BE2C (cell line): Measurements from ENCODE around the gene C9orf50.
"Not testable (repeated sequence)": the region's sequence is repeated elsewhere in the genome, so short reads cannot be mapped to it uniquely, and the experiment has no call there.

ENCODE experiments used
- DNase-seq: peaks from one replicate; pipeline ENCODE4 v3.0.0-alpha.2; 2020
- H3K27me3 ChIP-seq: fragments of 250-450 bp; sonication (Bioruptor Pico); 2 replicates; pipeline ENCODE4 v1.5.1; 2020; ENCODE audit warnings: mild to moderate bottlenecking
- H3K36me3 ChIP-seq: fragments of 250-450 bp; sonication (Bioruptor Pico); 2 replicates; pipeline ENCODE4 v1.5.1; 2020; ENCODE audit warnings: mild to moderate bottlenecking
- H3K4me1 ChIP-seq: fragments of 250-450 bp; sonication (Bioruptor Pico); 2 replicates; pipeline ENCODE4 v1.5.1; 2020
- H3K4me3 ChIP-seq: 2 replicates; pipeline ENCODE4 v1.5.1; 2011; ENCODE audit warnings: low read depth, low read length
- H3K9me3 ChIP-seq: fragments of 250-450 bp; sonication (Bioruptor Pico); 2 replicates; pipeline ENCODE4 v1.5.1; 2020
- CTCF ChIP-seq: IDR thresholded peaks from 2 replicates; pipeline ENCODE4 v1.5.1; 2012; ENCODE audit warnings: mild to moderate bottlenecking, low read depth, low read length

Gene C9orf50

GRCh38 chr9:129596541-129597331, 24.2 kb downstream of the C9orf50 start:
- Histone ChIP-seq H3K27me3 (no peaks in the 10 kb centered on the region), H3K4me3 (no peak overlapping the region), H3K4me1 (no peaks in the 10 kb centered on the region), H3K9me3 (no peaks in the 10 kb centered on the region), H3K36me3 (no peaks in the 10 kb centered on the region)
- DNase-seq: no peak
- TF ChIP-seq CTCF: no peak

GRCh38 chr9:129595903-129596540, 24.9 kb downstream of the C9orf50 start:
- no peak overlapping the region for H3K4me3 ChIP-seq
- no peaks in the 10 kb centered on the region for H3K36me3 ChIP-seq
- no peak for DNase-seq
- TF ChIP-seq CTCF: no peak
- no peaks in the 10 kb centered on the region for H3K4me1 ChIP-seq
- H3K27me3 ChIP-seq: no peaks in the 10 kb centered on the region
- no peaks in the 10 kb centered on the region for H3K9me3 ChIP-seq

GRCh38 chr9:129595311-129595741, 25.6 kb downstream of the C9orf50 start:
- H3K4me3 ChIP-seq: no peak overlapping the region
- no peaks in the 10 kb centered on the region for H3K4me1 ChIP-seq
- no peak for TF ChIP-seq CTCF
- DNase-seq: no peak
- H3K36me3 ChIP-seq: no peaks in the 10 kb centered on the region
- H3K27me3 ChIP-seq: no peaks in the 10 kb centered on the region
- no peaks in the 10 kb centered on the region for H3K9me3 ChIP-seq

GRCh38 chr9:129594632-129595031, 26.3 kb downstream of the C9orf50 start:
- no peaks in the 10 kb centered on the region for H3K9me3 ChIP-seq
- H3K4me3 ChIP-seq: no peak overlapping the region
- no peaks in the 10 kb centered on the region for H3K36me3 ChIP-seq
- TF ChIP-seq CTCF: no peak
- no peaks in the 10 kb centered on the region for H3K27me3 ChIP-seq
- no peaks in the 10 kb centered on the region for H3K4me1 ChIP-seq
- DNase-seq: no peak

GRCh38 chr9:129592790-129593189, 28.1 kb downstream of the C9orf50 start:
- H3K9me3 ChIP-seq, DNase-seq, H3K4me3 ChIP-seq, H3K27me3 ChIP-seq, H3K4me1 ChIP-seq, H3K36me3 ChIP-seq: not testable (repeated sequence)

GRCh38 chr9:129591916-129592315, 29.0 kb downstream of the C9orf50 start:
- DNase-seq: no peak
- Histone ChIP-seq H3K36me3 (no peaks in the 10 kb centered on the region), H3K4me3 (no peak overlapping the region), H3K4me1 (no peaks in the 10 kb centered on the region), H3K27me3 (no peaks in the 10 kb centered on the region), H3K9me3 (no peaks in the 10 kb centered on the region)
- TF ChIP-seq CTCF: no peak
